Tibial artery (tissue), 4 donors: ENCODE results near the gene ADGRG3.

Experiments used
- DNase-seq, 2 donors: peaks; one replicate each; pipeline ENCODE4 v3.0.0-alpha.2; 2019
- H3K27ac ChIP-seq, 2 donors: fragments of 200-600 bp; sonication (generic) in 1 of 2; 1 replicate in 1 of 2; 2 replicates in 1 of 2; pipeline ENCODE4 v1.5.1; 2018 to 2019; ENCODE audit warnings: mild to moderate bottlenecking in 1 of 2
- H3K27me3 ChIP-seq, 2 donors: fragments of 200-600 bp; sonication (generic) in 1 of 2; one replicate each; pipeline versions ENCODE4 v1.5.1 to v1.6.0; 2016 to 2019
- H3K36me3 ChIP-seq, 3 donors: fragments of 200-600 bp; sonication (generic) in 2 of 3; one replicate each; pipeline ENCODE4 v1.5.1; 2016 to 2019; ENCODE audit warnings: mild to moderate bottlenecking in 2 of 3
- H3K4me1 ChIP-seq, 4 donors: fragments of 200-600 bp; sonication (generic) in 2 of 4; 1 replicate in 3 of 4; 2 replicates in 1 of 4; pipeline ENCODE4 v1.5.1; 2016 to 2019
- H3K4me3 ChIP-seq, 2 donors: fragments of 200-600 bp; sonication (generic) in 1 of 2; 1 replicate in 1 of 2; 2 replicates in 1 of 2; pipeline ENCODE4 v1.5.1; 2018 to 2019; ENCODE audit warnings: mild to moderate bottlenecking in 2 of 2
- H3K9me3 ChIP-seq, 3 donors: fragments of 200-600 bp; sonication (generic) in 1 of 3; one replicate each; pipeline ENCODE4 v1.5.1; 2016 to 2019
- CTCF ChIP-seq, 2 experiments: fragments of 200-600 bp in 1 of 2; fragments of 450-650 bp in 1 of 2; IDR thresholded peaks; one replicate each; pipeline ENCODE4 v1.5.1; 2017 to 2019; ENCODE audit warnings: antibody characterized with exemption in 2 of 2, mild to moderate bottlenecking in 1 of 2, moderate library complexity in 1 of 2
- intact Hi-C: fragments of 100-400 bp; cut with DNase I; formaldehyde crosslinking; loops from one replicate; pipeline ENCODE4 v1.15.0; 2023; ENCODE audit warnings: low total_unique reads

ADGRG3 gene

GRCh38 chr16:57645691-57646387 is 22.3 kb upstream of the ADGRG3 start:
- H3K27ac ChIP-seq, result no peak overlapping the region
- peaks cover 0 to 39% of the 10 kb centered on the region in 2 donors for H3K27me3 ChIP-seq
- peaks cover 0 to 6% (median 0%) of the 10 kb centered on the region in 3 donors for H3K36me3 ChIP-seq
- no peak overlapping the region for H3K4me3 ChIP-seq
- DNase-seq, result peak in 1 of 2 donors; percentile 70
- intact Hi-C loops, result loop anchor here (5.0 kb wide), 1 partner anchor 69 kb away; no protein-coding TSS in a partner anchor
- TF ChIP-seq CTCF (IDR thresholded peaks at IDR 0.05), result no peak
- peaks cover 0 to 13% (median 0%) of the 10 kb centered on the region in 4 donors for H3K4me1 ChIP-seq
- no peaks in the 10 kb centered on the region for H3K9me3 ChIP-seq

GRCh38 chr16:57646388-57647039 is 21.6 kb upstream of the ADGRG3 start:
- DNase-seq, result no peak
- no peak overlapping the region for H3K4me3 ChIP-seq
- no peaks in the 10 kb centered on the region for H3K9me3 ChIP-seq
- peaks cover 0 to 39% of the 10 kb centered on the region in 2 donors for H3K27me3 ChIP-seq
- TF ChIP-seq CTCF (IDR thresholded peaks at IDR 0.05), result no peak
- peaks cover 0 to 13% (median 0%) of the 10 kb centered on the region in 3 donors for H3K36me3 ChIP-seq
- H3K27ac ChIP-seq, result no peak overlapping the region
- intact Hi-C loops, result loop anchor here (5.0 kb wide), 1 partner anchor 69 kb away; no protein-coding TSS in a partner anchor
- H3K4me1 ChIP-seq, result peaks cover 0 to 13% (median 0%) of the 10 kb centered on the region in 4 donors

GRCh38 chr16:57647136-57647875 is 20.8 kb upstream of the ADGRG3 start:
- Histone ChIP-seq H3K4me3 (no peak overlapping the region), H3K36me3 (peaks cover 0 to 21% (median 0%) of the 10 kb centered on the region in 3 donors), H3K27me3 (peaks cover 0 to 40% of the 10 kb centered on the region in 2 donors), H3K9me3 (no peaks in the 10 kb centered on the region), H3K27ac (no peak overlapping the region), H3K4me1 (peaks cover 0 to 13% (median 0%) of the 10 kb centered on the region in 4 donors)
- intact Hi-C loops, result loop anchor here (5.0 kb wide), 1 partner anchor 70 kb away; no protein-coding TSS in a partner anchor
- no peak for DNase-seq
- TF ChIP-seq CTCF (IDR thresholded peaks at IDR 0.05), result no peak

GRCh38 chr16:57648125-57648524 is 20.0 kb upstream of the ADGRG3 start:
- no peak for DNase-seq
- Histone ChIP-seq H3K36me3 (peaks cover 0 to 25% (median 0%) of the 10 kb centered on the region in 3 donors), H3K4me1 (peaks cover 0 to 8% (median 0%) of the 10 kb centered on the region in 4 donors), H3K9me3 (no peaks in the 10 kb centered on the region), H3K27me3 (peaks cover 0 to 48% of the 10 kb centered on the region in 2 donors), H3K27ac (no peak overlapping the region), H3K4me3 (no peak overlapping the region)
- TF ChIP-seq CTCF (IDR thresholded peaks at IDR 0.05), result no peak
- intact Hi-C loops, result loop anchor here (5.0 kb wide), 1 partner anchor 71 kb away; no protein-coding TSS in a partner anchor
